SJSA1 (cell line): Measurements from ENCODE around the gene PRDX2. TPM values are rescaled to one million over a fixed set of nuclear protein-coding genes. Genes with fewer than 3 reads are reported as not detected.
"Not testable (repeated sequence)": the region's sequence is repeated elsewhere in the genome, so short reads cannot be mapped to it uniquely, and the experiment has no call there.

Experiments used
- DNase-seq, 2 experiments: peaks; one replicate each; pipeline ENCODE4 v3.0.0-alpha.2; 2015 to 2020; ENCODE audit warnings: low spot score in 2 of 2, low read depth in 1 of 2
- H3K27ac ChIP-seq: fragments of 250-450 bp; sonication (Bioruptor Pico); 2 replicates; pipeline ENCODE4 v1.5.1; 2020; ENCODE audit warnings: mild to moderate bottlenecking, moderate library complexity
- H3K27me3 ChIP-seq: fragments of 250-450 bp; sonication (Bioruptor Pico); replicated peaks from 2 replicates; pipeline ENCODE4 v1.5.1; 2020; ENCODE audit warnings: mild to moderate bottlenecking, moderate library complexity
- H3K36me3 ChIP-seq: fragments of 250-450 bp; sonication (Bioruptor Pico); 2 replicates; pipeline ENCODE4 v1.5.1; 2020; ENCODE audit warnings: mild to moderate bottlenecking
- H3K4me1 ChIP-seq: fragments of 250-450 bp; sonication (Bioruptor Pico); replicated peaks from 2 replicates; pipeline ENCODE4 v1.6.1; 2021; ENCODE audit warnings: mild to moderate bottlenecking
- H3K4me3 ChIP-seq: fragments of 250-450 bp; sonication (Bioruptor Pico); 2 replicates; pipeline ENCODE4 v1.5.1; 2020; ENCODE audit warnings: mild to moderate bottlenecking
- H3K9me3 ChIP-seq: fragments of 250-450 bp; sonication (Bioruptor Pico); replicated peaks from 2 replicates; pipeline ENCODE4 v1.5.1; 2020; ENCODE audit warnings: mild to moderate bottlenecking
- total RNA-seq: library from RNA; depleted of rRNA; stranded (reverse); fragments of >200 nt; shearing (Covaris generic); gene quantifications from 2 replicates; pipeline ENCODE4 v1.2.3, GENCODE V29; 2014; rRNA removed

The PRDX2 gene
- total RNA-seq, result 4.6 and 8.7 TPM in 2 replicates

- H3K36me3 ChIP-seq, result no peaks in the 10 kb centered on the region; the same call in 1 of the 2 replicates
- H3K4me1 ChIP-seq, result peaks cover 12% of the 10 kb centered on the region
- H3K27ac ChIP-seq, result no peak within 1 kb of the TSS
- H3K4me3 ChIP-seq, result peak within 1 kb of the TSS; percentile 15
- peaks cover 31% of the 10 kb centered on the region for H3K27me3 ChIP-seq
- no peaks in the 10 kb centered on the region for H3K9me3 ChIP-seq
- no peak for DNase-seq
Observed at GRCh38 chr19:12801466-12802266, at the start of gene PRDX2, which contains the start of gene THSD8. TSS of gene PRDX2 (minus strand) at chr19:12801800. CDS start at chr19:12801261, 539 bp downstream. TSS of gene THSD8 (plus strand) at chr19:12802069. CDS start at chr19:12802072, 3 bp downstream.

DNA sequence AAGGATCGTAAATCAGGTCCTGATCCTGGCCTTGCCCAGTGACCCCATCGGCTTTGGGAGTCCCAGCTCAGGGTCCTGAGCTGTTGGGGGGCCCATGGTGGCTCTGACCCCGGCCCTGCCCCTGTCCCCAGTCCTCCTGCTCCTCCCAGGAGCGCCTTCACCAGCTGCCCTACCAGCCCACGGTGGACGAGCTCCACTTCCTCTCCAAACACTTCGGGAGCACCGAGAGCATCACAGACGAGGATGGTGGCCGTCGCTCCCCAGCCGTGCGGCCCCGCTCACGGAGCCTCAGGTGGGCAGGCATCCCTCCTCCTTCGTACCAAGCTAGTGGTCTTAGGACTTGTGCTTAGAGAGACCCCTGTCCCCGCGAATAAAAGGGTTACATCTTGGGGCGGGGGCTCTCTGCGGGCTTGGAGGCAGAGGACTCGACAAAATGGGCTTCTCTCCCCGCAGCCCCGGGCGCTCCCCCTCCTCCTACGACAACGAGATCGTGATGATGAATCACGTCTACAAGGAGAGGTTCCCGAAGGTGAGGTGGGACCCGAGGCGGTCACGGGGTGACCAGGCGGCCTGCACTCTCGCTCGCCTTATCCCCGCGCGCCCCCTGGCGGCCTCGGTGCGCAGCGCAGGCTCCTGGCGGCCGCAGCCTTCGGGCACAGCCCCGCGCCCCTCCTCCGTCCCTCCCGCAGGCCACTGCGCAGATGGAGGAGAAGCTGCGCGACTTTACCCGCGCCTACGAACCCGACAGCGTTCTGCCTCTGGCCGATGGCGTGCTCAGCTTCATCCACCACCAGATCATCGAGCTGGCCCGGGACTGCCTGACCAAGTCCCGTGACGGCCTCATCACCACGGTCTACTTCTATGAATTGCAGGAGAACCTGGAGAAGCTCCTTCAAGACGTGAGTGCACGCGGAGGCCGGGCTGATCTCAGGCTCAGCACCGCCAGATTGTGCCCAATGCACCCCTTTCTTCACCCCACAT lies 45.8 kb upstream of the PRDX2 start:
- Histone ChIP-seq H3K4me1 (peaks cover 7% of the 10 kb centered on the region), H3K9me3 (no peaks in the 10 kb centered on the region), H3K27ac (no peak overlapping the region), H3K27me3 (no peaks in the 10 kb centered on the region; the same call in 1 of the 2 replicates), H3K36me3 (no peaks in the 10 kb centered on the region), H3K4me3 (no peak overlapping the region)
- peak; percentile 76 to 84 for DNase-seq

GRCh38 chr19:12846613-12847012 lies 45.0 kb upstream of the PRDX2 start:
- not testable (repeated sequence) for DNase-seq, H3K4me1 ChIP-seq, H3K27ac ChIP-seq, H3K9me3 ChIP-seq, H3K4me3 ChIP-seq, H3K36me3 ChIP-seq, H3K27me3 ChIP-seq

DNA sequence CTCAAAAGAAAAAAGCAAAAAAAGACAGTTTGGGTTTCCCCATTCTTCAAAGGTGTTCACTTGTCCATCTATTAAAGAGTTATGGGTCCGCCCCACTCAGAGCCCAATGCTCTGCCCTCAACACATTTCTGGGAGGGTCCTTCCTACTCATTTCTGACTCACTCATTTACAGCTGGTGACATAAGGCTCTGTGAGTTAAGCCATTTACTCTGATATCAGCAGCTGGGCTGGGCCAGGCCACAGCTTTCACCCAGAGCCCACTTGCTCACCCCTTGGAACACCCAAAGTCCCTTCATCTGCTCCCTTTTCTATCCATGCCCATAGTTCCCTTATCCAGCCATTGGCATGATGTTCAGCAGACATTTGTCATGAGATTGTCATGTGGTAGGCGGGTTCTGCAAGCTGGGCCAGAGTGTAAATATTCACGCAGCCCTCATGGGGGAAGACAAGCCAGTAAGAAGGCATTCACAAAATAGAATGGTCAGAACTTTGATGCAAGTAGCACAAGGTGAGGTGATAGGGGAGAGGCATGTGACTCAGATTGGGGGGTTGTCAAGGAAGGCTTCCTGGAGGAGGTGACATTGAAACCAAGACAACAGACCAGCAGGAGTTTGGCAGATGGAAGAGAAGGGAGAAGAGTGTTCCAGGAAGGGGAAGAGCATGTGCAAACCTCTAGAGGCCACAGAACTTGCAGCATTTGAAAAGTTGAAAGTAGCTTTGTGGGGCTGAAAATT lies 42.6 kb upstream of the PRDX2 start:
- Histone ChIP-seq H3K4me3 (no peak overlapping the region), H3K4me1 (peaks cover 11% of the 10 kb centered on the region), H3K27me3 (peaks cover 28% of the 10 kb centered on the region), H3K36me3 (no peaks in the 10 kb centered on the region), H3K27ac (no peak overlapping the region), H3K9me3 (no peaks in the 10 kb centered on the region)
- DNase-seq, result no peak

GRCh38 chr19:12843328-12843727 lies 41.7 kb upstream of the PRDX2 start:
- Histone ChIP-seq H3K36me3 (no peaks in the 10 kb centered on the region), H3K27ac (no peak overlapping the region), H3K9me3 (no peaks in the 10 kb centered on the region), H3K4me1 (peaks cover 17% of the 10 kb centered on the region), H3K4me3 (no peak overlapping the region), H3K27me3 (peaks cover 36% of the 10 kb centered on the region)
- no peak for DNase-seq

DNA sequence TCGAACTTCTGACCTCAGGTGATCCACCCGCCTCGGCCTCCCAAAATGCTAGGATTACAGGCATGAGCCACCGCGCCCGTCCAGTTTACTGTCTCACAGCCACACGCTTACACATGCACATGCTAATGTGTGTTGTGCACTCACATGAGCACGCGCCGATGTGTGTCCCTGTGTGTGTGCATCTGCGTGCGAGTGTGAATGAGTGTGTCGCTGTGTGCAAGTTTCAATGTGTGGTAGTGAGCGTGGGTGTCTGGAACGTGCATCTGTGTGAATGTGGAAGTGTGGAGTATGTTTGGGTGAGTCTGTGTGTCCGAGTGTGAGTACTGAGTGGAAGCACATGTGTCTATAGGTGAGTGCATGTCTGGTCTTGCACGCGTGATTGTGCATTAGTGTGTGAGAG lies 40.9 kb upstream of the PRDX2 start:
- no peak for DNase-seq
- H3K27me3 ChIP-seq, result peaks cover 43% of the 10 kb centered on the region

DNA sequence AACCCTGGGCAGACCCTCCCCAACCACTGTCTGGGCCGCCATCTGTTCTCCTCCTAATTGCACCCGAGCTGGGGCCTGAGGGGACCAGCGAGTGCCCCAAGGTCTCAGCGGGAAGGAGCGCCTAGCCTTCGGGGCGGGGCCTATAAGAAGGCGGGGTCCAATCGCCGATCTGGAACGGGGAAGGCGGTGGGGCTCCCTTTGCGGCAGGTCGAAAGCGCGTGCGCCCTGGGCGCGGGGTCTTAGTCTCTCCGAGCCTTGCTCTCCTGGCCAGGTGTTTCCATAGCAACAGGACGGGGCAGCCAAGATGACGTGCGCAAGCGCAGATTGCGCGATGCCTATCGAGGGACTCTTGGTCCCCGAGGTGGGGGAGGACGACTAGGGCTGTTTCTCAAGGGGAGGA lies 39.5 kb upstream of the PRDX2 start:
- H3K36me3 ChIP-seq, result no peaks in the 10 kb centered on the region
- H3K27ac ChIP-seq, result no peak overlapping the region
- H3K4me3 ChIP-seq, result no peak overlapping the region
- DNase-seq, result no peak
- peaks cover 17% of the 10 kb centered on the region for H3K4me1 ChIP-seq
- no peaks in the 10 kb centered on the region for H3K9me3 ChIP-seq
- H3K27me3 ChIP-seq, result peaks cover 57% of the 10 kb centered on the region

More for the DNA sequence above, 40.9 kb upstream of the PRDX2 start:
- H3K4me3 ChIP-seq, result no peak overlapping the region
- peaks cover 16% of the 10 kb centered on the region for H3K4me1 ChIP-seq
- H3K9me3 ChIP-seq, result no peaks in the 10 kb centered on the region
- H3K36me3 ChIP-seq, result no peaks in the 10 kb centered on the region
- no peak overlapping the region for H3K27ac ChIP-seq

DNA sequence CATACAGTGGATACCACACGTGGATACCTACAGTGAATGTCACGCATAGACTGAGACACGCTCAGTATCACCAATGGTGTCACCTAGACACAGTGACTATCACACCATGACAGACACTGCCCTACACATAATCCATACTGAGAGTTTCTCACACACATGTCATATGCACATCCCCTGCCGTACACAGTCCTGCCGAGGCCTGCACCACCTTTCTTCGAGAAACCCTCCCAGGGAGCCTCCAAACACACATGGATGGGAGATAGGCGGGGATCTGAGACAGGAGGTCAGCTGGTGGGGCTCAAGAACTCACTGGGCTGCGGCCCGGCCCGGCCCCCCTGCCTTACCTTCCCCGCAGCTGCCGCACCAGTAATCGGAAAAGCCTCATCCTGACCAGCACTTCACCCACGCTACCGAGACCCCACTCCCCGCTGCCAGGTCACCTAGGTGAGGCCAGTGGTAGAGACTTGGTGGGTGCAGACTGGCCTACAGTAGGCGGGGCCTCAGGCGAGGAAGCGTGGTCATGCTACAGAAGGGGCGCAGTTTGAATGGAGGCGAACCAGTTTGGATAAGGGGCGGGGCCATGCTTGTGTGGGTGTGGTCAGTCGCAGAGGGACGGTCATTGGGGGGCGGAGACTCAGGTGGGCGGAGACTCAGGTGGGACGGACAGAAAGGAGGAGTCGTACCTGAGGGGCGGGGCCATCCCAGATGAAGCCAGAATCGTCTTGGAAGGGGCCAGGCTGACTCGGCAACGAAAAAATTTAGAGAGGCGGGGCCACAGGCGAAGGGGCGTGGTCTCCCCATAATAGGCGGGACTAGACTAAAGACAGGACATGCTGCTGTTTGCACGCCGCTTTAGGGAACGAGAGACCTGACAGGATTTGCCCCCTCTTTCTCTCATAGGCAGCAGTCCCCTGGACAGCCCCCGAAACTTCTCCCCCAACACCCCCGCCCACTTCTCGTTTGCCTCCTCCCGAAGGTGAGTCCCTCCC lies 38.8 kb upstream of the PRDX2 start:
- peak; percentile 28 to 76 for DNase-seq
- H3K4me3 ChIP-seq, result no peak overlapping the region

GRCh38 chr19:12838886-12839756 lies 37.5 kb upstream of the PRDX2 start:
- H3K27me3 ChIP-seq, result peaks cover 77% of the 10 kb centered on the region
- no peak for DNase-seq
- no peaks in the 10 kb centered on the region for H3K36me3 ChIP-seq
- no peak overlapping the region for H3K4me3 ChIP-seq
- H3K9me3 ChIP-seq, result no peaks in the 10 kb centered on the region
- H3K27ac ChIP-seq, result no peak overlapping the region
- H3K4me1 ChIP-seq, result peaks cover 23% of the 10 kb centered on the region

More for the DNA sequence above, 38.8 kb upstream of the PRDX2 start:
- Histone ChIP-seq H3K9me3 (no peaks in the 10 kb centered on the region), H3K4me1 (peaks cover 20% of the 10 kb centered on the region), H3K27ac (no peak overlapping the region), H3K36me3 (no peaks in the 10 kb centered on the region), H3K27me3 (peaks cover 65% of the 10 kb centered on the region)

DNA sequence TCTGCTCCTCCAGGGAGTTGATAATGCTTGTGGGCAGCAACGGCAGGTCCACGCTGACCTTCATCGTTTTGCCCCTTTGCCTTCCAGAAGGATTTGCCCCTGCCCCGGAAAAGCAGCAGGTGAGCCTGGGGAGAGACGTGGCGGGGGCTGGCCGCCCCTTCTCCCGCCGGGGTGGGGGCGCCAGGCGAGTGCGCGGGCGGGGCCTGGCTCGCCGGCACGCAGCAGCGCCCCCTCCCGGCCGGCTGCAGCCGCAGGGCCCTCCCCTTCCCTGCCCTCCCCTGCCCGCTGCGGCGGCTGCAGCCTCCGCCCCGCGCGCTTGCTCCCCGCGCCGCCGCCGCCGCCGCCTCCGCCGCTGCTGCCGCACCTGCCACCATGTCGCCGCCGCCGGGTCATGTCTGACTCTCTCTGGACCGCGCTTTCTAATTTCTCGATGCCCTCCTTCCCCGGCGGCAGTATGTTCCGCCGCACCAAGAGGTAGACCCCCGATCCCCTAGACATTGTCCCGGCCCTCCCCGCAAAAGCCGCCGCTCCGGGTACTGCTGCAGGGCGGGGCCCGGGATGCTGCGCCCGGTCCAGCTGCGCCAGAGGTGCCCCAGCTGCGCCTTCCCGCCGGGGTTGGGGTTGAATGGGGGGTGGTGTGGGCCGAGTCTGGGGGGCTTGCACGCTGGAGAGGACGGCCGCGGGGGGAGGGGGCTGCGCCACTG lies 36.7 kb upstream of the PRDX2 start, which contains the start of gene MAST1:
Gene MAST1, plus strand, starts transcription at position 334 of the 704 bp plus-strand sequence. Its CDS starts 58 bp downstream, at position 392.
- Histone ChIP-seq H3K4me3 (no peak within 1 kb of the TSS), H3K27ac (no peak within 1 kb of the TSS), H3K27me3 (peaks cover 83% of the 10 kb centered on the region), H3K9me3 (no peaks in the 10 kb centered on the region), H3K4me1 (peaks cover 27% of the 10 kb centered on the region), H3K36me3 (no peaks in the 10 kb centered on the region)
- no peak for DNase-seq

DNA sequence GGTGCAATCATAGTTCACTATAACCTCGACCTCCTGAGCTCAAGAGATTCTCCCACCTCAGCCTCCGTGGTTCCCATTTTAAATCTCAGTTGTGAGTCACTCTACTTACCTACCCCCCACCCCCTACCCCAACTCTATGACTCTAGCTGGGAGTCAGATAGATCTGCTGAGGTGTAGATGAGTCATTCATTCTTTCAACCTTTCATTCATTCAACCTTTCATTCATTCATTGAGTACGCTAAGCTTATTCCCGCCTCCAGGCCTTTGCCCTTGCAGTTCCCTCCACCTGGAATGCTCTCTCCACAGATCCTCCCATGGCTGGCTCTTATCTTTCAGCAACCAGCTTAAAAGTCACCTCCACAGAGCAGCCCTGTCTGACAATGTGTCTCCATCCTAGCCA lies 35.6 kb upstream of the PRDX2 start:
- peaks cover 29% of the 10 kb centered on the region for H3K4me1 ChIP-seq
- peaks cover 93% of the 10 kb centered on the region for H3K27me3 ChIP-seq
- no peak for DNase-seq
- no peaks in the 10 kb centered on the region for H3K9me3 ChIP-seq
- no peak overlapping the region for H3K27ac ChIP-seq
- no peak overlapping the region for H3K4me3 ChIP-seq
- no peaks in the 10 kb centered on the region for H3K36me3 ChIP-seq
